Nephron progenitor cell (in vitro differentiated cells): Measurements from ENCODE around the gene HSP90AB1.

Experiments used
- DNase-seq: peaks from one replicate; pipeline ENCODE4 v3.0.0; 2021
- H3K27ac Mint-ChIP-seq: 2 replicates; pipeline ENCODE4 v1.8.0; 2021; ENCODE audit warnings: mild to moderate bottlenecking, moderate library complexity, mixed read lengths
- H3K27me3 Mint-ChIP-seq: 2 replicates; pipeline ENCODE4 v1.8.0; 2021; ENCODE audit warnings: mild to moderate bottlenecking, low read depth, mixed read lengths; ENCODE audit not compliant: poor library complexity
- H3K36me3 Mint-ChIP-seq: 2 replicates; pipeline ENCODE4 v1.8.0; 2021; ENCODE audit warnings: low read depth, mixed read lengths
- H3K4me1 Mint-ChIP-seq: 2 replicates; pipeline ENCODE4 v1.8.0; 2021; ENCODE audit warnings: mixed read lengths
- H3K4me3 Mint-ChIP-seq: 2 replicates; pipeline ENCODE4 v1.8.0; 2021; ENCODE audit warnings: mild to moderate bottlenecking, moderate library complexity, mixed read lengths
- H3K9me3 Mint-ChIP-seq: 2 replicates; pipeline ENCODE4 v1.8.0; 2021; ENCODE audit warnings: mild to moderate bottlenecking, moderate library complexity, mixed read lengths
- CTCF ChIP-seq: fragments of 200-600 bp; sonication (generic); IDR thresholded peaks from 2 replicates; pipeline ENCODE4 v1.5.0; 2021; ENCODE audit warnings: antibody characterized with exemption

The HSP90AB1 gene

GRCh38 chr6:44216677-44217331 is 30.1 kb upstream of the HSP90AB1 start, which contains the start of gene MYMX:
TSS of gene MYMX (plus strand) at chr6:44216926. CDS start at chr6:44217472, 546 bp downstream.
- Mint-ChIP-seq H3K4me3 (peak within 1 kb of the TSS; percentile 37), H3K36me3 (no peaks in the 10 kb centered on the region), H3K9me3 (no peaks in the 10 kb centered on the region), H3K27ac (no peak within 1 kb of the TSS), H3K4me1 (peaks cover 34% of the 10 kb centered on the region), H3K27me3 (peaks cover 3% of the 10 kb centered on the region)
- no peak for TF ChIP-seq CTCF
- peak; percentile 25 for DNase-seq

- no peaks in the 10 kb centered on the region for H3K36me3 Mint-ChIP-seq
- H3K27ac Mint-ChIP-seq = no peak overlapping the region
- H3K9me3 Mint-ChIP-seq = no peaks in the 10 kb centered on the region
- H3K4me1 Mint-ChIP-seq = peaks cover 37% of the 10 kb centered on the region
- DNase-seq = peak; percentile 26
- TF ChIP-seq CTCF = no peak
- no peak overlapping the region for H3K4me3 Mint-ChIP-seq
- H3K27me3 Mint-ChIP-seq = peaks cover 3% of the 10 kb centered on the region
Observed at GRCh38 chr6:44217332-44218143, 29.4 kb upstream of the HSP90AB1 start.

GRCh38 chr6:44219053-44219814 is 27.7 kb upstream of the HSP90AB1 start:
- DNase-seq = peak; percentile 86
- Mint-ChIP-seq H3K36me3 (no peaks in the 10 kb centered on the region), H3K27ac (no peak overlapping the region), H3K9me3 (no peaks in the 10 kb centered on the region), H3K4me3 (peak overlapping the region; percentile 78), H3K27me3 (peaks cover 3% of the 10 kb centered on the region), H3K4me1 (peaks cover 48% of the 10 kb centered on the region)
- no peak for TF ChIP-seq CTCF

GRCh38 chr6:44219815-44220784 is 26.8 kb upstream of the HSP90AB1 start:
- no peaks in the 10 kb centered on the region for H3K36me3 Mint-ChIP-seq
- no peak for TF ChIP-seq CTCF
- no peaks in the 10 kb centered on the region for H3K9me3 Mint-ChIP-seq
- no peak for DNase-seq
- H3K4me1 Mint-ChIP-seq = peaks cover 56% of the 10 kb centered on the region
- peaks cover 3% of the 10 kb centered on the region for H3K27me3 Mint-ChIP-seq
- no peak overlapping the region for H3K27ac Mint-ChIP-seq
- H3K4me3 Mint-ChIP-seq = peak overlapping the region; percentile 61

GRCh38 chr6:44220913-44221290 is 26.0 kb upstream of the HSP90AB1 start:
- Mint-ChIP-seq H3K36me3 (no peaks in the 10 kb centered on the region), H3K27ac (no peak overlapping the region), H3K9me3 (no peaks in the 10 kb centered on the region), H3K4me3 (peak overlapping the region; percentile 69), H3K4me1 (peaks cover 64% of the 10 kb centered on the region), H3K27me3 (peaks cover 3% of the 10 kb centered on the region)
- no peak for DNase-seq
- TF ChIP-seq CTCF = no peak
